ENCODE data around the gene LRP5. TPM values are rescaled to one million over a fixed set of nuclear protein-coding genes. Genes with fewer than 3 reads are reported as not detected.
"Not testable (repeated sequence)": the region's sequence is repeated elsewhere in the genome, so short reads cannot be mapped to it uniquely, and the experiment has no call there.

The LRP5 gene
- total RNA-seq, 3 donors from 2014 or later, result 23.6 to 48.8 (median 24.5) TPM

DNA sequence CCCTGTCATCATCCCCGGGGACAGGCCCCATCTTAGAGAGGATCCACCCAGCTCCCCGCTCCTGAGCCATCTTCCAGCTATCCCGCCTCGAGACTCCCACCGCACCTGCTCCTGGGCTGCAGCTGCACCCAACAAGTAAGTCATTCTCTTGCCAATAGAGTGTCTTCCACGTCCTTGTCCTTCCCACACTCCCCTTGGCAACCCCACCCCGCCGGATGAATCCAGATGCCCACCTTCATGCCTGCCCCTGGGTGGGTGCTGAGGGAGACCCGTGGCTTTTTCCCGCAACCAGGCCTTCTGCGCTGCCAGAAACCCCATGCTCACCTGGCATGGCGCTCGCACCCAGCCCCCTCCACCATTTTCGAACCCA is 29.5 kb upstream of the LRP5 start:
- intact Hi-C loops (cut with DNase I; ENCODE audit: low total_unique reads), result no loop called here
- Histone ChIP-seq H3K27ac (no peak overlapping the region), H3K4me1 (no peaks in the 10 kb centered on the region), H3K9me3 (no peaks in the 10 kb centered on the region), H3K36me3 (no peaks in the 10 kb centered on the region), H3K4me3 (no peak overlapping the region), H3K27me3 (no peaks in the 10 kb centered on the region)
- TF ChIP-seq, protein P1, sequence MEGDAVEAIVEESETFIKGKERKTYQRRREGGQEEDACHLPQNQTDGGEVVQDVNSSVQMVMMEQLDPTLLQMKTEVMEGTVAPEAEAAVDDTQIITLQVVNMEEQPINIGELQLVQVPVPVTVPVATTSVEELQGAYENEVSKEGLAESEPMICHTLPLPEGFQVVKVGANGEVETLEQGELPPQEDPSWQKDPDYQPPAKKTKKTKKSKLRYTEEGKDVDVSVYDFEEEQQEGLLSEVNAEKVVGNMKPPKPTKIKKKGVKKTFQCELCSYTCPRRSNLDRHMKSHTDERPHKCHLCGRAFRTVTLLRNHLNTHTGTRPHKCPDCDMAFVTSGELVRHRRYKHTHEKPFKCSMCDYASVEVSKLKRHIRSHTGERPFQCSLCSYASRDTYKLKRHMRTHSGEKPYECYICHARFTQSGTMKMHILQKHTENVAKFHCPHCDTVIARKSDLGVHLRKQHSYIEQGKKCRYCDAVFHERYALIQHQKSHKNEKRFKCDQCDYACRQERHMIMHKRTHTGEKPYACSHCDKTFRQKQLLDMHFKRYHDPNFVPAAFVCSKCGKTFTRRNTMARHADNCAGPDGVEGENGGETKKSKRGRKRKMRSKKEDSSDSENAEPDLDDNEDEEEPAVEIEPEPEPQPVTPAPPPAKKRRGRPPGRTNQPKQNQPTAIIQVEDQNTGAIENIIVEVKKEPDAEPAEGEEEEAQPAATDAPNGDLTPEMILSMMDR (IDR thresholded peaks at IDR 0.05), result no peak
- no peak for TF ChIP-seq POLR2AphosphoS5 (IDR thresholded peaks at IDR 0.05)
- no peak for TF ChIP-seq POLR2A (IDR thresholded peaks at IDR 0.05)
- DNase-seq (ENCODE audit: low spot score in 2 of 2), result no peak

GRCh38 chr11:68284588-68284987 is 27.8 kb upstream of the LRP5 start:
- H3K27me3 ChIP-seq; intact Hi-C loops (cut with DNase I; ENCODE audit: low total_unique reads); DNase-seq (ENCODE audit: low spot score in 2 of 2); H3K4me1 ChIP-seq; H3K36me3 ChIP-seq; H3K9me3 ChIP-seq; H3K27ac ChIP-seq; H3K4me3 ChIP-seq: not testable (repeated sequence)

GRCh38 chr11:68287419-68287818 is 25.0 kb upstream of the LRP5 start:
- Histone ChIP-seq H3K36me3 (no peaks in the 10 kb centered on the region), H3K27ac (no peak overlapping the region), H3K27me3 (no peaks in the 10 kb centered on the region), H3K4me3 (no peak overlapping the region), H3K4me1 (no peaks in the 10 kb centered on the region), H3K9me3 (no peaks in the 10 kb centered on the region)
- no peak for DNase-seq (ENCODE audit: low spot score in 2 of 2)
- TF ChIP-seq POLR2AphosphoS5 (IDR thresholded peaks at IDR 0.05) (no peak), POLR2A (IDR thresholded peaks at IDR 0.05) (no peak)
- TF ChIP-seq, protein P1 (IDR thresholded peaks at IDR 0.05), result no peak
- intact Hi-C loops (cut with DNase I; ENCODE audit: low total_unique reads), result loop anchor here (5.0 kb wide), 1 partner anchor 375 kb away; no protein-coding TSS in a partner anchor

- H3K4me1 ChIP-seq, result no peaks in the 10 kb centered on the region
- TF ChIP-seq POLR2A (IDR thresholded peaks at IDR 0.05) (no peak), POLR2AphosphoS5 (IDR thresholded peaks at IDR 0.05) (no peak)
- TF ChIP-seq, protein P1 (IDR thresholded peaks at IDR 0.05), result no peak
- no peaks in the 10 kb centered on the region for H3K9me3 ChIP-seq
- intact Hi-C loops (cut with DNase I; ENCODE audit: low total_unique reads), result loop anchor here (5.0 kb wide), 1 partner anchor 373 kb away; no protein-coding TSS in a partner anchor
- DNase-seq (ENCODE audit: low spot score in 2 of 2), result no peak
- no peaks in the 10 kb centered on the region for H3K27me3 ChIP-seq
- H3K36me3 ChIP-seq, result no peaks in the 10 kb centered on the region
- H3K4me3 ChIP-seq, result no peak overlapping the region
- H3K27ac ChIP-seq, result no peak overlapping the region
Observed at GRCh38 chr11:68289456-68289855, 22.9 kb upstream of the LRP5 start.

DNA sequence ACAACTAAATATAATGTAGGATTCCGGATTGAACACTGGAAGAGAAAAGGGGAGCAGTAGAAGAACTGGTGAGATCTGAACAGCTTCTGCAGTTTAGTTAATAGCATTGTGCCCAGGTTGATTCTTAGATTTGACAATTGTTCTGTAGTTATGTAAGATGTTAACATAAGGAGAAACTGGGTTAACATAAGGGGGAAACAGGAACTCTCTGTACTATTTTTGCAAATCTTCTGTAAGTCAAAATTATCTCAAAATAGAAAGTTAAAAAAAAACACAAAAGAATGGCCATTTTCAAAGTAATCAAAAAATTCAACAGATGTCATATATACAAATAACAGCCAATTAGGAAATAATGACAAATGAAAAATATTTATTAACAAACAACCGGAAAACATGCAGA is 18.7 kb upstream of the LRP5 start:
- Histone ChIP-seq H3K27me3 (no peaks in the 10 kb centered on the region), H3K4me3 (no peak overlapping the region), H3K36me3 (no peaks in the 10 kb centered on the region), H3K4me1 (no peaks in the 10 kb centered on the region), H3K9me3 (no peaks in the 10 kb centered on the region), H3K27ac (no peak overlapping the region)
- DNase-seq (ENCODE audit: low spot score in 2 of 2), result no peak
- intact Hi-C loops (cut with DNase I; ENCODE audit: low total_unique reads), result no loop called here
- no peak for TF ChIP-seq POLR2AphosphoS5 (IDR thresholded peaks at IDR 0.05)
- no peak for TF ChIP-seq POLR2A (IDR thresholded peaks at IDR 0.05)
- TF ChIP-seq, protein P1 (IDR thresholded peaks at IDR 0.05), result no peak

DNA sequence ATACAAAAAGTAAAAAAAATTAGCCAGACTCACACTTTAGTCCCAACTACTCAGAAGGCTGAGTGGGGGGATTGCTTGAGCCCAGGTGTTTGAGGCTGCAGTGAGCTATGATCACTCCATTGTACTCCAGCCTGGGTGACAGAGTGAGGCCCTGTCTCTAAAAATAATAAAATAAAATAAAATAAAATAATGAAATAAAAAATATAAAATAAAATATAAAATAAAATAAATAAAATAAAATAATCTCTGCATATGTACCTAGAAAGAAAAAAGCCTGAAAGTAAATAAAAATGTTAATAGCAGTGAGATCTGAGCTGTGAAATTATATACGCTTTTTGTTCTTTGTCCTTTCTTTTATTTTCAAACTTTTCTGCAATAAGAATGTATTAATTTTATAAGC is 17.1 kb upstream of the LRP5 start:
- H3K27ac ChIP-seq, result no peak overlapping the region
- DNase-seq (ENCODE audit: low spot score in 2 of 2), result no peak
- no peak overlapping the region for H3K4me3 ChIP-seq
- no peaks in the 10 kb centered on the region for H3K4me1 ChIP-seq
- H3K36me3 ChIP-seq, result no peaks in the 10 kb centered on the region
- H3K27me3 ChIP-seq, result no peaks in the 10 kb centered on the region
- no peak for TF ChIP-seq POLR2AphosphoS5 (IDR thresholded peaks at IDR 0.05)
- TF ChIP-seq POLR2A (IDR thresholded peaks at IDR 0.05), result no peak
- TF ChIP-seq, protein P1 (IDR thresholded peaks at IDR 0.05), result no peak
- intact Hi-C loops (cut with DNase I; ENCODE audit: low total_unique reads), result loop anchor here (5.0 kb wide), 1 partner anchor 38 kb away; no protein-coding TSS in a partner anchor
- no peaks in the 10 kb centered on the region for H3K9me3 ChIP-seq
